Upper lobe of left lung (tissue), 6 donors: ENCODE results near the gene PPP4C. TPM values are rescaled to one million over a fixed set of nuclear protein-coding genes. Genes with fewer than 3 reads are reported as not detected.
A peak's percentile ranks its signal among the peaks of the same experiment; 100 is the strongest.

Source experiments
- ATAC-seq, 2 donors: fragments of 200-7000 bp; cut with Tn5 transposase; one replicate each; pipeline ENCODE4 v1.9.1; 2022; ENCODE audit warnings: mild to moderate bottlenecking in 2 of 2, moderate library complexity in 2 of 2; ENCODE audit not compliant: low FRiP score in 2 of 2
- DNase-seq, 2 donors: peaks; one replicate each; pipeline ENCODE4 v3.0.0-alpha.2; 2019 to 2020
- H3K27ac ChIP-seq, 4 donors: fragments of 200-600 bp; sonication (generic); one replicate each; pipeline ENCODE4 v1.5.1; 2016 to 2019
- H3K27me3 ChIP-seq, 4 donors: fragments of 200-600 bp; sonication (generic); one replicate each; pipeline ENCODE4 v1.5.1; 2017 to 2019
- H3K36me3 ChIP-seq, 4 donors: fragments of 200-600 bp; sonication (generic); one replicate each; pipeline ENCODE4 v1.5.1; 2016 to 2019
- H3K4me1 ChIP-seq, 4 donors: fragments of 200-600 bp; sonication (generic); one replicate each; pipeline ENCODE4 v1.5.1; 2018 to 2019
- H3K4me3 ChIP-seq, 4 donors: fragments of 200-600 bp; sonication (generic); one replicate each; pipeline ENCODE4 v1.5.1; 2017 to 2019; ENCODE audit warnings: mild to moderate bottlenecking in 2 of 4, moderate library complexity in 1 of 4
- H3K9me3 ChIP-seq, 4 donors: fragments of 200-600 bp; sonication (generic); one replicate each; pipeline ENCODE4 v1.5.1; 2018 to 2019
- CTCF ChIP-seq, 6 experiments: fragments of 450-650 bp in 4 of 6; fragments of 200-600 bp in 2 of 6; sonication (generic) in 2 of 6; IDR thresholded peaks; one replicate each; pipeline ENCODE4 v1.5.1; 2016 to 2019; ENCODE audit warnings: antibody characterized with exemption in 6 of 6
- EP300 ChIP-seq, 4 donors: sonication (generic); formaldehyde crosslinking; IDR thresholded peaks; one replicate each; pipeline ENCODE4 v1.5.1; 2017; ENCODE audit warnings: antibody characterized with exemption in 4 of 4, control low read depth in 2 of 4
- POLR2A ChIP-seq, 4 donors: fragments of 450-650 bp; IDR thresholded peaks; one replicate each; pipeline ENCODE4 v1.5.1; 2016 to 2017; ENCODE audit warnings: antibody characterized with exemption in 4 of 4, mild to moderate bottlenecking in 2 of 4
- POLR2AphosphoS5 ChIP-seq, 2 donors: sonication (generic); formaldehyde crosslinking; IDR thresholded peaks; one replicate each; pipeline ENCODE4 v1.5.1; 2017; ENCODE audit warnings: antibody characterized with exemption in 2 of 2
- WGBS, 2 donors: methylation state at CpG; one replicate each; pipeline ENCODE4 v1.1.5; 2017 to 2018; 5-methylcytosine and 5-hydroxymethylcytosine counted together
- total RNA-seq, 6 donors: library from RNA; depleted of rRNA in 4 of 6; stranded (reverse); fragments of >200 nt in 4 of 6; gene quantifications; one replicate each; pipeline versions ENCODE4 v1.1.0 to v1.2.1, GENCODE V29; 2016 to 2021
- donor health status: DM: no; HTN: no; CAD: no; lungs with moderate emphysema.
- donor health status: DM: no; HTN: yes; CAD: no; lungs with severe emphysema.

PPP4C gene
- total RNA-seq, 6 donors from 2014 or later = 44.4 to 99.4 (median 80.0) TPM

- Histone ChIP-seq H3K36me3 (peaks cover 16 to 70% (median 68%) of the 10 kb centered on the region in 4 donors), H3K27ac (no peak overlapping the region), H3K4me1 (peaks cover 0 to 6% (median under 1%) of the 10 kb centered on the region in 4 donors), H3K4me3 (no peak overlapping the region), H3K9me3 (no peaks in the 10 kb centered on the region), H3K27me3 (no peaks in the 10 kb centered on the region)
- DNase-seq = peak in 1 of 2 donors; percentile 48
- WGBS, 2 donors = 92 to 93% methylated on average over 12 to 24 of the region's 24 CpGs
- TF ChIP-seq EP300 (IDR thresholded peaks at IDR 0.05) (no peak), POLR2A (IDR thresholded peaks at IDR 0.05) (no peak), CTCF (IDR thresholded peaks at IDR 0.05) (no peak), POLR2AphosphoS5 (IDR thresholded peaks at IDR 0.05) (no peak)
- no peak for ATAC-seq
Measured at GRCh38 chr16:30083216-30084055, 7.6 kb downstream of the PPP4C start.

GRCh38 chr16:30084096-30084815 is 8.5 kb downstream of the PPP4C start:
- no peaks in the 10 kb centered on the region for H3K4me1 ChIP-seq
- no peak for ATAC-seq
- DNase-seq = no peak
- H3K27me3 ChIP-seq = no peaks in the 10 kb centered on the region
- no peaks in the 10 kb centered on the region for H3K9me3 ChIP-seq
- TF ChIP-seq POLR2AphosphoS5 (IDR thresholded peaks at IDR 0.05) (no peak), POLR2A (IDR thresholded peaks at IDR 0.05) (no peak)
- H3K36me3 ChIP-seq = peaks cover 16 to 62% (median 59%) of the 10 kb centered on the region in 4 donors
- 92% methylated on average over 9 to 18 of the region's 18 CpGs for WGBS, 2 donors
- no peak overlapping the region for H3K27ac ChIP-seq
- no peak overlapping the region for H3K4me3 ChIP-seq

- DNase-seq = peak in 1 of 2 donors; percentile 74
- Histone ChIP-seq H3K27ac (no peak overlapping the region), H3K27me3 (no peaks in the 10 kb centered on the region), H3K4me3 (no peak overlapping the region), H3K4me1 (no peaks in the 10 kb centered on the region), H3K36me3 (peaks cover 14 to 57% (median 54%) of the 10 kb centered on the region in 4 donors), H3K9me3 (no peaks in the 10 kb centered on the region)
- TF ChIP-seq CTCF (IDR thresholded peaks at IDR 0.05) = no peak
- TF ChIP-seq POLR2AphosphoS5 (IDR thresholded peaks at IDR 0.05) = no peak
- no peak for TF ChIP-seq EP300 (IDR thresholded peaks at IDR 0.05)
- no peak for TF ChIP-seq POLR2A (IDR thresholded peaks at IDR 0.05)
- ATAC-seq = peak in 1 of 2 donors; percentile 57
- 61 to 67% methylated on average over 7 to 17 of the region's 17 CpGs for WGBS, 2 donors
Measured at GRCh38 chr16:30084816-30085159, 9.0 kb downstream of the PPP4C start.

- peaks cover 0 to 3% (median under 1%) of the 10 kb centered on the region in 4 donors for H3K4me1 ChIP-seq
- WGBS, 2 donors = 88 to 94% methylated on average over 2 to 3 of the region's 3 CpGs
- DNase-seq = peak; percentile 20 to 57
- no peaks in the 10 kb centered on the region for H3K27me3 ChIP-seq
- ATAC-seq = peak in 1 of 2 donors; percentile 24
- peaks cover 11 to 54% (median 52%) of the 10 kb centered on the region in 4 donors for H3K36me3 ChIP-seq
- H3K9me3 ChIP-seq = no peaks in the 10 kb centered on the region
- no peak overlapping the region for H3K4me3 ChIP-seq
- no peak overlapping the region for H3K27ac ChIP-seq
- TF ChIP-seq POLR2AphosphoS5 (IDR thresholded peaks at IDR 0.05) = no peak
- TF ChIP-seq POLR2A (IDR thresholded peaks at IDR 0.05) = no peak
- TF ChIP-seq CTCF (IDR thresholded peaks at IDR 0.05) = no peak
- no peak for TF ChIP-seq EP300 (IDR thresholded peaks at IDR 0.05)
Measured at GRCh38 chr16:30085247-30085646, 9.5 kb downstream of the PPP4C start.

- 87 to 89% methylated on average over 3 to 4 of the region's 6 CpGs for WGBS, 2 donors
- Histone ChIP-seq H3K27ac (no peak overlapping the region), H3K27me3 (no peaks in the 10 kb centered on the region), H3K9me3 (no peaks in the 10 kb centered on the region), H3K4me1 (peaks cover 0 to 6% (median 4%) of the 10 kb centered on the region in 4 donors), H3K36me3 (peaks cover 11 to 49% (median 47%) of the 10 kb centered on the region in 4 donors), H3K4me3 (no peak overlapping the region)
- no peak for DNase-seq
- ATAC-seq = no peak
- TF ChIP-seq POLR2A (IDR thresholded peaks at IDR 0.05) = no peak
Measured at GRCh38 chr16:30085820-30086219, 10.0 kb downstream of the PPP4C start.
